SK-N-SH treated with all-trans-retinoic acid at 6 μM for 48 hours (cell line): ENCODE data around the gene ZNF646.

Experiments used
- GLIS3 ChIP-seq: fragments of 250-450 bp; sonication (Bioruptor Pico); IDR thresholded peaks from 2 replicates; pipeline ENCODE4 v1.5.0; 2020; ENCODE audit warnings: mild to moderate bottlenecking, moderate library complexity
- OSR1 ChIP-seq: fragments of 250-450 bp; sonication (Bioruptor Pico); IDR thresholded peaks from 2 replicates; pipeline ENCODE4 v1.8.0; 2022; ENCODE audit warnings: moderate library complexity, mild to moderate bottlenecking, inconsistent platforms

DNA sequence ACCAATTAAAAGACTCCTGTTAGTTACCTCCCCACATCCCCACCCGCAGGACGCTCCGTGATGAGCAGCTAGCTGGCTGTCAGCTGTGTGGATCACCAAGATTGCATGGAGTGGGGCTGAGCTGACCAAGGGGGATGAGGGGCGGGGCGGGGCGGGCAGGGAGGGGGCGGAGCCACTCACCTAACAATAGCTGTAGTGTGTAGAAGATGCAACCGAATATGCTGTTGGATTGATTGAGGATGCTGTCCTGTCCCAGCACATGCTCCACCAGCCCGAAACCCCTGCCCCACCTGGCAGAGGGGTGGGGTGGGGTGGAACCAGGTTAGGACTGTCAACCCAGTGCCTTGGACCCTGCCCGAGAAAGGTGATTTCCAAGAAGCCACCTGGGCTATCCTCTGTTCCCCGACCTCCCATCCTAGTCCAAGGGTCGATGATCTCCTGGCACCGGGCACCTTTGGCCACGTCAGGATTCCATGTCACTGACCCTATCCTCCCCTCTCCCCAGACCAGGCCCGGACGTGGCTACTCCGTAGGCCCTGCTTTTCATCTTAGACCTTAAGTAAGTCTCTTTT, 19.0 kb downstream of the ZNF646 start:
- no peak for TF ChIP-seq GLIS3 (CRISPR knock-in tag)
- no peak for TF ChIP-seq OSR1 (CRISPR knock-in tag)
